SJCRH30 (cell line): ENCODE data around the gene CRLF3. TPM values are rescaled to one million over a fixed set of nuclear protein-coding genes. Genes with fewer than 3 reads are reported as not detected.
"Not testable (repeated sequence)": the region's sequence is repeated elsewhere in the genome, so short reads cannot be mapped to it uniquely, and the experiment has no call there.

Experiments
- DNase-seq, 2 experiments: peaks; one replicate each; pipeline ENCODE4 v3.0.0-alpha.2; 2015 to 2020
- H3K27ac ChIP-seq: fragments of 250-450 bp; sonication (Bioruptor Pico); 2 replicates; pipeline ENCODE4 v1.5.1; 2020; ENCODE audit warnings: mild to moderate bottlenecking, moderate library complexity
- H3K27me3 ChIP-seq: fragments of 250-450 bp; sonication (Bioruptor Pico); 2 replicates; pipeline ENCODE4 v1.5.1; 2020; ENCODE audit warnings: mild to moderate bottlenecking, moderate library complexity
- H3K36me3 ChIP-seq: fragments of 250-450 bp; sonication (Bioruptor Pico); 2 replicates; pipeline ENCODE4 v1.5.1; 2020; ENCODE audit warnings: mild to moderate bottlenecking, moderate library complexity
- H3K4me1 ChIP-seq: fragments of 250-450 bp; sonication (Bioruptor Pico); 2 replicates; pipeline ENCODE4 v1.5.1; 2020; ENCODE audit warnings: mild to moderate bottlenecking, moderate library complexity
- H3K4me3 ChIP-seq: fragments of 250-450 bp; sonication (Bioruptor Pico); 2 replicates; pipeline ENCODE4 v1.5.1; 2020; ENCODE audit warnings: mild to moderate bottlenecking, moderate library complexity
- H3K9me3 ChIP-seq: fragments of 250-450 bp; sonication (Bioruptor Pico); replicated peaks from 2 replicates; pipeline ENCODE4 v1.5.1; 2020; ENCODE audit warnings: mild to moderate bottlenecking, moderate library complexity
- total RNA-seq: library from RNA; depleted of rRNA; stranded (reverse); fragments of >200 nt; shearing (Covaris generic); gene quantifications from 2 replicates; pipeline ENCODE4 v1.2.3, GENCODE V29; 2014

Gene CRLF3
- total RNA-seq, 1 experiment from 2014 or later, result 28.6 TPM

GRCh38 chr17:30796016-30796415, 28.5 kb downstream of the CRLF3 start:
- H3K27ac ChIP-seq, result no peak overlapping the region
- peaks cover 64% of the 10 kb centered on the region for H3K36me3 ChIP-seq
- H3K27me3 ChIP-seq, result no peaks in the 10 kb centered on the region
- no peaks in the 10 kb centered on the region for H3K9me3 ChIP-seq
- H3K4me3 ChIP-seq, result no peak overlapping the region
- H3K4me1 ChIP-seq, result no peaks in the 10 kb centered on the region
- no peak for DNase-seq

- H3K27me3 ChIP-seq, result no peaks in the 10 kb centered on the region
- H3K9me3 ChIP-seq, result no peaks in the 10 kb centered on the region
- no peaks in the 10 kb centered on the region for H3K4me1 ChIP-seq
- no peak overlapping the region for H3K27ac ChIP-seq
- peaks cover 67% of the 10 kb centered on the region for H3K36me3 ChIP-seq
- no peak overlapping the region for H3K4me3 ChIP-seq
- DNase-seq, result no peak
Measured at GRCh38 chr17:30794372-30794771, 30.1 kb downstream of the CRLF3 start.

- no peak for DNase-seq
- H3K9me3 ChIP-seq, result no peaks in the 10 kb centered on the region
- no peaks in the 10 kb centered on the region for H3K27me3 ChIP-seq
- no peak overlapping the region for H3K27ac ChIP-seq
- peaks cover 71% of the 10 kb centered on the region for H3K36me3 ChIP-seq
- no peaks in the 10 kb centered on the region for H3K4me1 ChIP-seq
- H3K4me3 ChIP-seq, result no peak overlapping the region
Measured at GRCh38 chr17:30793282-30793977, 31.1 kb downstream of the CRLF3 start.

- no peak overlapping the region for H3K4me3 ChIP-seq
- no peak overlapping the region for H3K27ac ChIP-seq
- no peaks in the 10 kb centered on the region for H3K27me3 ChIP-seq
- no peaks in the 10 kb centered on the region for H3K4me1 ChIP-seq
- H3K9me3 ChIP-seq, result no peaks in the 10 kb centered on the region
- peaks cover 75% of the 10 kb centered on the region for H3K36me3 ChIP-seq
- DNase-seq, result no peak
Measured at GRCh38 chr17:30790279-30790678, 34.2 kb downstream of the CRLF3 start.

GRCh38 chr17:30788918-30789317, 35.6 kb downstream of the CRLF3 start:
- no peak for DNase-seq
- no peaks in the 10 kb centered on the region for H3K9me3 ChIP-seq
- no peak overlapping the region for H3K4me3 ChIP-seq
- no peaks in the 10 kb centered on the region for H3K27me3 ChIP-seq
- no peaks in the 10 kb centered on the region for H3K4me1 ChIP-seq
- H3K27ac ChIP-seq, result no peak overlapping the region
- peaks cover 71% of the 10 kb centered on the region for H3K36me3 ChIP-seq

GRCh38 chr17:30782206-30782605, 42.3 kb downstream of the CRLF3 start:
- H3K27ac ChIP-seq, result no peak overlapping the region
- H3K36me3 ChIP-seq, result peaks cover 69% of the 10 kb centered on the region
- no peaks in the 10 kb centered on the region for H3K9me3 ChIP-seq
- H3K27me3 ChIP-seq, result no peaks in the 10 kb centered on the region
- no peaks in the 10 kb centered on the region for H3K4me1 ChIP-seq
- no peak for DNase-seq
- H3K4me3 ChIP-seq, result no peak overlapping the region

- H3K36me3 ChIP-seq, result peaks cover 62% of the 10 kb centered on the region
- no peak for DNase-seq
Measured at GRCh38 chr17:30780343-30780742, 44.1 kb downstream of the CRLF3 start.

GRCh38 chr17:30768771-30769170, 55.7 kb downstream of the CRLF3 start:
- DNase-seq, H3K9me3 ChIP-seq, H3K27ac ChIP-seq, H3K4me1 ChIP-seq, H3K27me3 ChIP-seq, H3K4me3 ChIP-seq: not testable (repeated sequence)
- H3K36me3 ChIP-seq, result peaks cover 55% of the 10 kb centered on the region

More at GRCh38 chr17:30780343-30780742, 44.1 kb downstream of the CRLF3 start:
- Histone ChIP-seq H3K4me1 (no peaks in the 10 kb centered on the region), H3K9me3 (no peaks in the 10 kb centered on the region), H3K4me3 (no peak overlapping the region), H3K27ac (no peak overlapping the region), H3K27me3 (no peaks in the 10 kb centered on the region)

- not testable (repeated sequence) for H3K27me3 ChIP-seq, DNase-seq
Measured at GRCh38 chr17:30767641-30768404, 56.7 kb downstream of the CRLF3 start.

GRCh38 chr17:30761060-30761459, 63.4 kb downstream of the CRLF3 start:
- Histone ChIP-seq H3K4me3 (no peak overlapping the region), H3K27me3 (no peaks in the 10 kb centered on the region), H3K27ac (no peak overlapping the region), H3K36me3 (peaks cover 59% of the 10 kb centered on the region), H3K9me3 (no peaks in the 10 kb centered on the region), H3K4me1 (no peaks in the 10 kb centered on the region)
- no peak for DNase-seq

More at GRCh38 chr17:30767641-30768404, 56.7 kb downstream of the CRLF3 start:
- H3K4me3 ChIP-seq, H3K9me3 ChIP-seq, H3K27ac ChIP-seq, H3K4me1 ChIP-seq: not testable (repeated sequence)
- peaks cover 55% of the 10 kb centered on the region for H3K36me3 ChIP-seq

GRCh38 chr17:30753291-30753690, 71.2 kb downstream of the CRLF3 start:
- H3K27me3 ChIP-seq, H3K9me3 ChIP-seq, H3K4me3 ChIP-seq, H3K4me1 ChIP-seq, H3K27ac ChIP-seq, DNase-seq: not testable (repeated sequence)
- H3K36me3 ChIP-seq, result peaks cover 62% of the 10 kb centered on the region

- H3K27ac ChIP-seq, H3K27me3 ChIP-seq, H3K4me1 ChIP-seq, DNase-seq, H3K9me3 ChIP-seq, H3K4me3 ChIP-seq: not testable (repeated sequence)
- H3K36me3 ChIP-seq, result peaks cover 62% of the 10 kb centered on the region
Measured at GRCh38 chr17:30750982-30751381, 73.5 kb downstream of the CRLF3 start.

- not testable (repeated sequence) for H3K27ac ChIP-seq, H3K4me3 ChIP-seq, DNase-seq, H3K27me3 ChIP-seq, H3K9me3 ChIP-seq, H3K4me1 ChIP-seq
- H3K36me3 ChIP-seq, result peaks cover 59% of the 10 kb centered on the region
Measured at GRCh38 chr17:30747621-30748020, 76.9 kb downstream of the CRLF3 start.

- not testable (repeated sequence) for H3K4me3 ChIP-seq, H3K9me3 ChIP-seq, H3K27ac ChIP-seq, DNase-seq, H3K4me1 ChIP-seq, H3K27me3 ChIP-seq
- peaks cover 60% of the 10 kb centered on the region for H3K36me3 ChIP-seq
Measured at GRCh38 chr17:30742669-30743068, 81.8 kb downstream of the CRLF3 start.

- not testable (repeated sequence) for DNase-seq, H3K27ac ChIP-seq, H3K27me3 ChIP-seq, H3K4me3 ChIP-seq, H3K9me3 ChIP-seq, H3K4me1 ChIP-seq
- peaks cover 34% of the 10 kb centered on the region for H3K36me3 ChIP-seq
Measured at GRCh38 chr17:30736371-30736770, 88.1 kb downstream of the CRLF3 start.
